ENCODE measurements around the gene PSMC1.

The PSMC1 gene

DNA sequence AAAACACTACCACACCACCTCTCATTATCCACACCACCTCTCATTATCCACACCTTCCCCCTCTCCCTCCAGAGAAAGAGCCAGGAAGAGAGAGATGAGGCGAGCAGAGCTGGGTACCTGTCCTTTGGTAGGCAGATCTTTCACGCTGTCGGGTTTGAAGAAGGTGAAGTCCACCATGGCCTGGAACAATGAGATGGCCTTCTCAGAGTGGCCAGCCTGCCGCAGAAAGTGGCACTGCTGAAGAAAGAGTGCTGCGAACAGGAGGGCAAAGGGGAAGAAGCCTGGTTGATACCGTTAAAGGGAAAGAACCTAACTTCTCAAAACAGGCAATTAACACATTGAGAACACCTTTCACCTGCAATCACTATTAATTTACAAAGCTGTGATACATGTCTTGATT lies 44.8 kb downstream of the PSMC1 start:
- no peak for DNase-seq (ENCODE audit: low read depth in 1 of 2, low spot score in 1 of 2)

DNA sequence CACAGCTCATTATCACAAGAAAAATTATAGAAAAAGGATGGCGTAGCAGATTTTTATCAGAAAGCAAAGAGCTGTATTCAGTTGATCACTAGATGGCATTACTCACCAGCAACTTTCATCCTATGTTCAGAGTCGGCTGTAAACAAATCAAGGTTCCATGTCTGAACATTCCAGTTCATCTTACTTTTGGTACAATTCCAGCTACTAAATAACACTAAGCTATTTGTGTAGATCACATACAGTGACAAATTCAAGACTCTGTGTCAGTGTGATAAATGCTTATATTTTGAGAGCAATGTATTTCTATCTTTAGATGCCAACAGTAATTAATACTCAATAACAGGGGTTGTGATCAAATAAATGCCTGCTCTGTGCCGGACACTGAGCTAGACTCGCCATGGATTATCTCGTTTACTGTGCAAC lies 45.3 kb downstream of the PSMC1 start:
- no peak for DNase-seq (ENCODE audit: low read depth in 1 of 2, low spot score in 1 of 2)

DNA sequence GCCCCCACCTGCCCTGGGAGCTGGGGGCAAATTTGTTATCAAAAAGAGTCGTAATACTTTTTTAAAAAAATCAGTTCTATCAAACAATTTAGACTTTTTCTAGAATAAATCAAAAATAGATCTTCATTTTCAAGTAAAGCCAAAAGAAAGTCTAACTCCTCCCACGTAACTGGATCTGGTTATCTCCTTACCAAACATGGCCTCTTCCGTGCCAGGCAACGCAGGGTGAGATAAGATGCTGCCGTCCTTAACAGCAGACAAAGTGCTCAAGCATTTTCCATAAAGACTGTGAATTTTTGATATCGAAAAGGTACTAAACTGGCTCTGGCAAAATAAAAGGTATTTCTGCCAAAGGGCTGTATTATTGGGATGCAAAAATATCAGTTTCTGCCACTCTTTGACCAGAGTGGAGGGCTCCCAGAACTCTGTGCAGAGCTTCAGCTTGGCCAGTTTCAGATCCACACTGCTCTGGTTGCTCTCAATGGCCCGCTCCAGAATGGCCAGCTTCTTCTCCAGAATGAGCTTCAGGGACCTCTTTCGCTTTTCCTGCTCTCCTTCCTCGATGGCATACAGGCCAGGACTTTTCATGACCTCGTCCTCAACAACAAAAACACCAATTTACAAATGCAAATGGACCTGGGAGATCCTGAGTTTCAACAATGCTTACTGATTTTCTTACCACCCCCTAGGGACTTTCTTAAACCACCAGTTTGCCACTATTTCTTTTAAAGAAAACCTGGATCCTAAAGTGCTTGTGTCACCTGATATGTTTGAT lies 46.4 kb downstream of the PSMC1 start:
- no peak for DNase-seq (ENCODE audit: low read depth in 1 of 2, low spot score in 1 of 2)

DNA sequence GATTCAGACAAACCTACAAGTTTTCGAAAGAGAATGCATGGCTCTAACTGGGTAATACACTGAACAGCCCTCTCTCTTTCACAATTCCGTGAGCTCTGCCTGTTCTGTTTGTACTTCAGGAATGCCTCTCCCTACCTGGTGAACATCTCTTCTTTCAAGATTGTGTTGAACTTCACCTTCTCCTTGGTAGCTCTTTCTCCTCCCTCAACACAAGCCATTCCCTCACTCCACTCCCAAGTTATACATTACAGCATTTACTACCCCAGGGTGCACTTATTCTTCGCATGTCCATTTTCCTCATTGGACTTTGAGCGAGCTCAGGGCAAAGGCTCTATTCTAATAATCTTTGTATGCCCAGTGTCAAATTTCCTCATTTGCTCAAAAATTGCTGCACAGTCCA lies 47.1 kb downstream of the PSMC1 start:
- DNase-seq (ENCODE audit: low read depth in 1 of 2, low spot score in 1 of 2), result no peak

DNA sequence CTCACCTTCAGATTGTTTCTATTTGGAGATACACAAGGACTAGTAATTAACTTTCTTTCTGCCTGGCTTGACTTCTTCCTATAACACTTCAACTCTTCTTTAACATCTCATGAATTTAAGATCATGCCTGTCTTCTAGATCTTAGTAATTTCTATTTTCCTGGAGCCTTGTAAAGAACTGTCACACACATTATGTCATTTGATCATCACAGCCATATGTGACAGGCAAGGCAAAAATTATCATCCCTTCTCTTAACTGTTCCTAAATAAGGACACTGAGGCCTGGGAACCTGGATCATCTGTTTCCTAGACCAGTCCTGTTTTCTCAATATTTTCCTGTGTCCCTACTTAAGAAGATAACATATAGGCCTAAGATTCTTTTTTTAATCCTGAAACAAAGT lies 48.1 kb downstream of the PSMC1 start:
- no peak for DNase-seq (ENCODE audit: low read depth in 1 of 2, low spot score in 1 of 2)

DNA sequence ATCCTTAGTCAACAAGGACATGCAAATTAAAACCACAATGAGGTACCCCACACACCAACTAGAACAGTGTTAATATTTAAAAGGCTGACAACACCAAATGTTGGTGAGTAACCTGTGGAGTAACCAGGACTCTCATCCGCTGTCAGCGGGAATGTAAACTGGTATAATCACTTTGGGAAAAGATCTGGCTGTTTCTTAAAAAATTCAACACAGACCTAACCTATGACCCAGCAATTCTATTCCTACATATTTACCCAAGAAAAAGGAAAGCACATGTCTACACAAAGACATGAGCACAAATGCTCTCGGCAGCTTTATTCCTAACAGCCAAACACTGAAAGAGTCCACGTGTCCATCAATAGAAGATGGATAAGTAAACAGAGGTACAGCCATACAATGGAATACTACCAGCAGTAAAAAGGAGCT lies 48.8 kb downstream of the PSMC1 start:
- no peak for DNase-seq (ENCODE audit: low read depth in 1 of 2, low spot score in 1 of 2)

DNA sequence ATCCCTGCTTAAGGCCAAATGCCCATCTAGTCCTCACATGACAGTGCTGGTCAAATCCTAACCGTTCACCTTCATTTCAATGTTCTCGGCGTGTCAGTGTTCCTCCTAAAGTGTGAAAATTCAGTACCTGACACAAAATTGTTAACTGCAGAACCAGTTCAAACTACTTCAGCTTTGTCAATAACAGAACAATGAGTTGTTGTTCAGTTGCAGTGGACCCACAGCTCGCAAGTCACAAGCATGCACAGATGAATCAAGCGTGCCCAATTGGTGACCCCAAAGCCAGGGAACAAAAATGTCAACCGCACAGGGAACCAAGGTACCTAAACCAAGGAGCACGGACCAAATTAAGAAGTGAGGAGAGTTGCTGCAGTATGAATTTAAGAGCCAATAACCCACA lies 52.2 kb downstream of the PSMC1 start:
- DNase-seq (ENCODE audit: low read depth in 1 of 2, low spot score in 1 of 2), result no peak

DNA sequence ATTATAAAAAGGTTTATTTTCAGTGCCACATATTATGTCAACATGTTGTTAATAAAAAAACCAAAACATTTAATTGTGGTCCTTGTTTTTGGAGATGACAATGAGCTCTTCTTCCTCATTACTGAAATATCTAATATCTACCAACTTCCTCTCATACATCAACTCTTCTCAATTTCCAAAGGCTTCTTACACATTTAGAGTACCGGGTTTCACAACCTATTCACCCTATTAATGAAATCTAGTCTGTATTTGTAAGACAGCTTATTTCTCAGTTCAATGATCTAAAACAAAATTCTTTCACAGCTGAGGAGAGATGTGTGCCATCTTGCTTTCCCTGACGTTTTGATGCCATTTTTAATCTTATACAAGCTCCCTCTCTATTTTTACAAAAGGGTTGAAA lies 60.9 kb downstream of the PSMC1 start:
- no peak for DNase-seq (ENCODE audit: low read depth in 1 of 2, low spot score in 1 of 2)

DNA sequence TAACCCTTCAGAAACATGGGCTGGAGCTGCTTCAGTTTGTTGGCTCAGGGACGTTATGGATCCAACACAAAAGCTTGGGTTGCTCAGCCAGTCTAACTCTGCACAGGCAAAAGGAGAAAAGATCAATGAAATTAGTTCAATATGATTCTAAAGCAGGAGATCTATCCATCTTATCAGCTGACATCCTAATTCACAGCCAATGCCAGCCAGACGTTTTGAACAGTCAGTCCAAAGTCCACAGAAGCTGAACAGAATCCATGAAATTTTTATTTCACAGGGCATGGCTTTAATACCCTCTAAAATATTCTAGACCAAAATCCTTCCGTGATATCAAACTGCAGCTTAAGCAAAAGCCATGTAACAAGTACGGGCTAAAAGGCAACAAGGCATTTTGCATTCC lies 61.7 kb downstream of the PSMC1 start:
- no peak for DNase-seq (ENCODE audit: low read depth in 1 of 2, low spot score in 1 of 2)

DNA sequence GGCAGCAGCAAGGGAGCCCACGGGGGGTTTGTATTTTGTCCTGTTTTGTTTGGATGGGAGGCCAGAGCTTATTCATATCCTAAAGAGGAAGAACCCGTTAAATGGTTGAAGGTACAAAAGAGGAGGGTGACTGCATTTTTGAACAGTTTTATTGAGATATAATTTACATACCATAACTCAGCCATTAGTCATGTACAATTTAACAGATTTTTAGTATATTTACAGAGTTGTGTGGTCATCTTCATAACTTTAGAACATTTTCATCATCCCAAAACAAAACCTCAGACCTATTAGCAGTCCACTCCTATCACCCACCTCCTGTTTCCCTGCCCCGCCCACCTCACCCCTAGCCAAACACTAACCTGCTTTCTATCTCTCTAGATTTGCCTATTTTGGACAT lies 62.8 kb downstream of the PSMC1 start:
- DNase-seq (ENCODE audit: low read depth in 1 of 2, low spot score in 1 of 2), result no peak

DNA sequence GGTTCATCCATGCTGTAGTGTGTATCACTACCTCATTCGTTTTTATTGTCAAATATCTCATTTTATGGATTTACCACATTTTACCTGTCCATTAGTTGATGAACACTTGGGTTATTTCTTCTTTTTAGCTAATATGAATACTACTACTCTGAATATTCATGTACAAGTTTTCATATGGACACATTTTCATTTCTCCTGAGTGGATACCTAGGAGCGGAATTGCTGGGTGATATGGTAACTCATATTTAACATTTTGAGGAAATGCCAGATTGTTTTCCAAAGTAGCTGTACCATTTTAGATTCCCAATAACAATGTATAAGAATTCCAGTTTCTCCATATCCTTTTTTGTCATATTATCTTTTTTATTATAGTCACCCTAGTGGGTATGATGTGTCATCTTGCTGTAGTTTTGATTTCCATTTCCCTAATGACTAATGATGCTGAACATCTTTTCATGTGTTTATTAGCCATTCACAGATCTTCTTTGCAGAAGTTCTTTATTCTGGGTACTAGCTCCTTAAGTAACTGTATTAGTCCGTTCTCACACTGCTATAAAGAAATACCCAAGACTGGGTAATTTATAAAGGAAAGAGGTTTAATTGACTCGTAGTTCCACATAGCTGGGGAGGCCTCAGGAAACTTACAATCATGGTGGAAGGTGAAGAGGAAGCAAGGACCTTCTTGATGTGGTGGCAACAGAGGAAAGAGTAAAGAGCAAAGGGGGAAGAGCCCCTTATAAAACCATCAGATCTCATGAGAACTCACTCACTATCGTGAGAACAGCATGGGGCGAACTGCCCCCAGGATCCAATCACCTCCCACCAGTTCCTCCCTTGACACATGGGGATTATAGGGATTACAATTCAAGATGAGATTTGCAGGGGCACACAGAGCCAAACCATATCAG lies 63.5 kb downstream of the PSMC1 start:
- DNase-seq (ENCODE audit: low read depth in 1 of 2, low spot score in 1 of 2), result no peak

DNA sequence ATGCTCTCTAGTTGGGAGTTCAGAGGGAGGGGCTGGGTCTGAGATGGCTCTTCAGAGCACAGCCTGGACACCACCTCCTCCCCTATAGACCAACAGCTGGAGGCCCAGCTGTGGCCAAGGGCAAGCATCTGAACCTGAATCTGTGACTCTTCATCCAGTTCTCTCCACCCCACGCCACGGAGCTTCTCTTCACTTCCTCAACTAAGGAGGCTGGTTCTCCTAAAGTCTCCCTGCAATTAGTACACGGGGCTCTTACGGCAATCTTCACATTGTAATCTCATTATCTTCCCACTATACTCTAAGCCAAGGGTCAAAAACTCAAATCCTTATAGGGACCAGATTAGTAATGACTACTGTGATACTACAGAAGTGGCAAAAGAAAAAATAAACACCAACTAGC lies 65.5 kb downstream of the PSMC1 start:
- DNase-seq (ENCODE audit: low read depth in 1 of 2, low spot score in 1 of 2), result no peak

All from stimulated activated CD4-positive, alpha-beta T cell treated with anti-CD3 and anti-CD28 coated beads, Interleukin-15, amount 100 ng/mL, for 1 hour (primary cell).